HG03039 (cell line): ENCODE measurements around the gene LPP.

Experiments used
- ATAC-seq: cut with Tn5 transposase; IDR thresholded peaks from one replicate; pipeline ENCODE4 v1.9.1; 2021; ENCODE audit warnings: mild to moderate bottlenecking, moderate library complexity; ENCODE audit not compliant: unreplicated experiment

The LPP gene

GRCh38 chr3:188270423-188270972, 116.5 kb downstream of the LPP start:
- no peak for ATAC-seq

GRCh38 chr3:188271226-188271914, 117.4 kb downstream of the LPP start:
- no peak for ATAC-seq

- ATAC-seq, result no peak
These were observed 118.8 kb downstream of the LPP start for GRCh38 chr3:188272481-188273372.

- no peak for ATAC-seq
These were observed 120.4 kb downstream of the LPP start for GRCh38 chr3:188274249-188274915.

GRCh38 chr3:188276375-188276774, 122.4 kb downstream of the LPP start:
- no peak for ATAC-seq

GRCh38 chr3:188278717-188279324, 124.9 kb downstream of the LPP start:
- ATAC-seq, result no peak

GRCh38 chr3:188279502-188280335, 125.8 kb downstream of the LPP start:
- no peak for ATAC-seq

- no peak for ATAC-seq
These were observed 126.7 kb downstream of the LPP start for GRCh38 chr3:188280627-188281026.

- ATAC-seq, result no peak
These were observed 128.9 kb downstream of the LPP start for GRCh38 chr3:188282871-188283270.

- no peak for ATAC-seq
These were observed 129.4 kb downstream of the LPP start for GRCh38 chr3:188283347-188283746.

GRCh38 chr3:188284455-188285212, 130.7 kb downstream of the LPP start:
- ATAC-seq, result no peak

- ATAC-seq, result no peak
These were observed 132.1 kb downstream of the LPP start for GRCh38 chr3:188286087-188286513.

GRCh38 chr3:188287339-188287738, 133.4 kb downstream of the LPP start:
- no peak for ATAC-seq

GRCh38 chr3:188287762-188288505, 134.0 kb downstream of the LPP start:
- ATAC-seq, result no peak

- ATAC-seq, result no peak
These were observed 138.3 kb downstream of the LPP start for GRCh38 chr3:188292251-188292650.

GRCh38 chr3:188292827-188293226, 138.9 kb downstream of the LPP start:
- no peak for ATAC-seq

GRCh38 chr3:188294113-188294512, 140.2 kb downstream of the LPP start:
- ATAC-seq, result no peak

- ATAC-seq, result no peak
These were observed 141.0 kb downstream of the LPP start for GRCh38 chr3:188294823-188295487.
